Upper lobe of left lung (tissue), 4 donors: ENCODE results near the gene TAB3.

ENCODE experiments used
- CTCF ChIP-seq, 6 experiments: fragments of 450-650 bp in 4 of 6; fragments of 200-600 bp in 2 of 6; sonication (generic) in 2 of 6; IDR thresholded peaks; one replicate each; pipeline ENCODE4 v1.5.1; 2016 to 2019; ENCODE audit warnings: antibody characterized with exemption in 6 of 6
- EP300 ChIP-seq, 4 donors: sonication (generic); formaldehyde crosslinking; IDR thresholded peaks; one replicate each; pipeline ENCODE4 v1.5.1; 2017; ENCODE audit warnings: antibody characterized with exemption in 4 of 4, control low read depth in 2 of 4
- POLR2A ChIP-seq, 4 donors: fragments of 450-650 bp; IDR thresholded peaks; one replicate each; pipeline ENCODE4 v1.5.1; 2016 to 2017; ENCODE audit warnings: antibody characterized with exemption in 4 of 4, mild to moderate bottlenecking in 2 of 4
- POLR2AphosphoS5 ChIP-seq, 2 donors: sonication (generic); formaldehyde crosslinking; IDR thresholded peaks; one replicate each; pipeline ENCODE4 v1.5.1; 2017; ENCODE audit warnings: antibody characterized with exemption in 2 of 2

- TF ChIP-seq POLR2A (IDR thresholded peaks at IDR 0.05) (peak in 2 of 4 donors; percentile 61 to 73), POLR2AphosphoS5 (IDR thresholded peaks at IDR 0.05) (peak; percentile 63 to 73), CTCF (IDR thresholded peaks at IDR 0.05) (peak in 1 of 6 experiments; percentile 22), EP300 (IDR thresholded peaks at IDR 0.05) (peak in 1 of 4 donors; percentile 29)
Observed at GRCh38 chrX:30889147-30890140, at the start of gene TAB3.
